CD4-positive, alpha-beta T cell treated with Interferon gamma for 1 hour (primary cell): ENCODE measurements around the gene ZNF669.
"Not testable (repeated sequence)": the region's sequence is repeated elsewhere in the genome, so short reads cannot be mapped to it uniquely, and the experiment has no call there.

Source experiments
- DNase-seq: peaks from one replicate; pipeline ENCODE4 v3.0.0-alpha.2; 2020

ZNF669 gene

DNA sequence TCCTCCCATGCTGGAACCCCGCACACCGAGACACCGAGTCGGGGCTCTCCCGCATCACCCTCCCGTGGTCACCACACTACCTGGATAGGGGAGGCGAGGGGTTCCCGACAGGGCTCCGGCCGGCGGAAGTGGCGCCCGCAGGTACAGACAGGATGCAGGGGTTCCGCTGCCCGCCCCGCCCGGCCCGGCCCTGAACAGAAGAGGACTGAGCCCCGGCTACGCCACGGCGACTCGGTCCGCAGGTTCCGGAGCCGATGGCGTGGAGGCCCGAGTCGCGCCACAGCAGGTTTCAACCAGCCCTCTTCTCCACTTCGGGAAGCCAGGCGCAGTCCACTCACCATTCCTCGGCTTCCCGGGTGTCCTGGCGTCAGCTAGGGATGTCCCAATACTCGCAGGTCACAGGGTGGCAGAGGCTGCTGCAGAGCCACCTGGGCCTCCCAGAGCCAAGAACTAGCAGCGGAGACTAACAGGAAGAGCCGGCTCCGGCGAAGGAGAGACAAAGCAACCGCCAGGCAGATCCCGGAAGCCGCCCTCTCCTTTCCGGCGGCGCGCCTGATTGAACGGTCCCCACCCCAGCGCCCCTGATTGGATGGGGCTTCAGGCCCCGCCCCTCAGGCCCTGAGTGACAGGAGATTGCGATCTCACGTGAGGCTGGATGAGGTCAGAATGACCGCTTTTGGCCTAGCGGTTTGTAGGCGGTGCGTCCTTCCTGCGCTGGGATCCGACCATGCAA lies at the start of gene ZNF669:
TSS of gene ZNF669 (minus strand) at position 498 of the 733 bp plus-strand sequence. CDS start at position 341, 157 bp downstream.
- DNase-seq, result peak; percentile 93

- no peak for DNase-seq
Measured at GRCh38 chr1:247147781-247148180, 43.6 kb upstream of the ZNF669 start.

DNA sequence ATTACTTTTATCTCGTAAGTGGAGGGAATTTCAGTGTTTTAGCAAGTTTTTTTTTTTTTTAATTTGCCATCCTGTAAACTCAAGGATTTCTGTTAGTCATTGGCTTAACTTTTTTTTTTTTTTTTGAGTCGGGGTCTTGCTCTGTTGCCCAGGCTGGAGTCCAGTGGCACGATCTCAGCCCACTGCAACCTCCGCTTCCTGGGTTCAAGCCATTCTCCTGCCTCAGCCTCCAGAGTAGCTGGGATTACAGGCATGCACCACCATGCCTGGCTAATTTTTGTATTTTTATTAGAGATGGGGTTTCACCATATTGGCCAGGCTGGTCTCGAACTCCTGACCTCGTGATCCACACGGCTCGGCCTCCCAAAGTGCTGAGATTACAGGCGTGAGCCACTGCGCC lies 43.0 kb upstream of the ZNF669 start:
- not testable (repeated sequence) for DNase-seq

DNA sequence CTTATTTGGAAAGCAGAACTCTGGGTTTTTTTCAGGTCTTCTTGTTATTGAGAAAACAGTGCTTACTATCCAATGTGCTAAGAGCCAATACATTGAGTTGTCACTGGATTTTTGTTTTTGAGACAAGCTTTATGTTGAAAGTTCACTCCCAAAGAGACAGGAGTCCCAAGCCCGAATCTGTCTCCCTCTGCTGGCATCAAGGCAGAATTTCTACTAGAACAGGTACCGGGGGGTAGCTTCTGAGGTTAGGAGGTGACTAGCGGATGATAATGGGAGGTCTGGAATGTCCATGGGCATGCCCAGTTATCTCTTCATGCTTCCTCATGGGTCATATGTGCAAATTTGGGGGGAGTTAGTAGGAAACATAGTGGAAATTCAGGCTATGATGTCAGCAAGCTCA lies 42.5 kb upstream of the ZNF669 start:
- no peak for DNase-seq

- DNase-seq, result no peak
Measured at GRCh38 chr1:247145279-247145678, 41.1 kb upstream of the ZNF669 start.

GRCh38 chr1:247139557-247139956 lies 35.4 kb upstream of the ZNF669 start:
- not testable (repeated sequence) for DNase-seq

DNA sequence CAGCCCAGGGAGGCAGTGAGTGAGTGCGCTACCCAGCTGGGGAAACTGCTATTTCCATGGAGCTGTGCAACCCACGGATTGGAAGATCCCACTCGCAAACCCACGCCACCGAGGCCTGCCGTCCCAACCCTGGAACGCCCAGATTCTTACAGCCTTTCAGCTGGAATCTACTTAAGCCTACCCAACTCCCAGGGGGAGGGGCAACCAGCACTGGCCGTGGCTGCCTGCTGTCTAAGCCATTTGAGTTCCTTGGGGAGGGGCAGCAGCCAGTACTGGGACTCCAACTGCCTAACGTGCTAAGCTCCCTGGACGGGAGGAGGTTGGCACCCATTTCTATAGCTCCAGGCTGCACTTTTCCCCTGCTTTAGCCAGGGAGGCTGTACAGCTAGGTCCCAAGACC lies 27.1 kb upstream of the ZNF669 start:
- DNase-seq, result no peak

- DNase-seq, result not testable (repeated sequence)
Measured at GRCh38 chr1:247127519-247128282, 23.5 kb upstream of the ZNF669 start.

GRCh38 chr1:247126601-247127000 lies 22.4 kb upstream of the ZNF669 start:
- DNase-seq, result not testable (repeated sequence)

- not testable (repeated sequence) for DNase-seq
Measured at GRCh38 chr1:247126166-247126565, 22.0 kb upstream of the ZNF669 start.

DNA sequence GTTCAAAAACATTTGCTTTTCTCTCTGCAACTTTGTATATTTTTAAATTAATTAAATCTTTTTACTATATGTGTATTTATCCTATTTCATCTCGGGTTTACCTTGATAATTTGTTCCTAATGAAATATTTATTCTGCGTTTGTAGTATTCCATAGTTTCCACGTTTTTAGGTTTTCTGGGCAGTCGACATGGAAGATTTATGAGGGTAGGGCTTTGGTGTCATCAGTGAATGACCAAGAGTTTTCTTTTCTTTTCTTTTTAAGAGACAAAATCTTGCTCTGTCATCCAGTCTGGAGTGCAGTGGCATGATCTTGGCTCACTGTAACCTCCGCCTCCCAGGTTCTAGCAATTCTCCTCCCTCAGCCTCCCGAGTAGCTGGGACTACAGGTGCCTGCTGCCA lies 17.2 kb upstream of the ZNF669 start:
- no peak for DNase-seq

DNA sequence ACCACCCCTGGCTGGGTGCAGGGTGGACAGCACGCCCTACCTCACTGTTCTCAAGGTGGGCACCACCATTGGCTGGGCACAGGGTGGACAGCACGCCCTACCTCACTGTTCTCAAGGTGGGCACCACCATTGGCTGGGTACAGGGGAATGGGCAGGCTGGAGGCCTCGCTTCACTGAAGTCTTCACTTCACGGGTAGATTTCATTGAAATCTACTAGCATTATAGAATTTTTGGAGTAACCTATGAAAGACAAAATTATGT lies 16.2 kb upstream of the ZNF669 start:
- DNase-seq, result not testable (repeated sequence)

GRCh38 chr1:247119600-247120407 lies 15.6 kb upstream of the ZNF669 start:
- no peak for DNase-seq

GRCh38 chr1:247118946-247119446 lies 14.8 kb upstream of the ZNF669 start:
- DNase-seq, result no peak

DNA sequence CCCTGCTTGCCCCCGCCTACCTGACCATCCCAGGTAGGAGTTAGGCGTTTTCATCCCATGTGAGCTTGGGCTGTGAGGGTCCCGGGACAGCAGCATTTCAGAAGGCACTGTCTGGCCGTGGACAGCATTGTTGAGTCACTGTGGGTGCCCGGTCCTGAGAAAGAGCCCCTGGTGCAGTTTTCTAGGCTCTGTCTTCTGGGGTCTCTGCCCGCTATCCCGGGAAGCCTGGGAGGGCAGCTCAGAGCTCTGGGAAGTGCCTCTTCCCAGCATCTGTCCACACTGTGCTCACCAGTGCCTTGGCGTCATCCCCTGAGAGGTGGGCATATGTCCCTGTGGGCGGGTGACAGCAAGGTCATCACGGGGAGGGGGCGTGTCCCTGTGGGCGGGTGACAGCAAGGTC lies 11.4 kb upstream of the ZNF669 start:
- DNase-seq, result no peak

DNA sequence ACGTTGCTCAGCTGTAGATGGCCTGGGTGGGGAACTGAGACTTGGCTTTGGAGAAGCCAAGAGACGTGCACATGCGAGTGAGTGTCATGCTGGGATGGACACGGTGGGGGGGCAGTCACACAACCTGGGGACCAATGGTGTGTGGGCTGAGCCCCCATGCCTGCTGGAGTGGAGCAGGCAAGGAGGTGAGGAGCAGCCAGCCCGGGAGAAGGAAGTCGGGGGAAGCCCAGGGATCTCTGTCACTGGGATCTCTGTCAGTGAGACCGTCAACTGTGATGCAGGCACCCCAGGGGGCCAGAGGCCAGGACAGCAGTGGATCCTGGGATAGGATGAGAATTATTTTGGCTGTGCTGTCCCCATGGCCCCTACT lies 11.0 kb upstream of the ZNF669 start:
- no peak for DNase-seq

- DNase-seq, result no peak
Measured at GRCh38 chr1:247114351-247115140, 10.4 kb upstream of the ZNF669 start.

DNA sequence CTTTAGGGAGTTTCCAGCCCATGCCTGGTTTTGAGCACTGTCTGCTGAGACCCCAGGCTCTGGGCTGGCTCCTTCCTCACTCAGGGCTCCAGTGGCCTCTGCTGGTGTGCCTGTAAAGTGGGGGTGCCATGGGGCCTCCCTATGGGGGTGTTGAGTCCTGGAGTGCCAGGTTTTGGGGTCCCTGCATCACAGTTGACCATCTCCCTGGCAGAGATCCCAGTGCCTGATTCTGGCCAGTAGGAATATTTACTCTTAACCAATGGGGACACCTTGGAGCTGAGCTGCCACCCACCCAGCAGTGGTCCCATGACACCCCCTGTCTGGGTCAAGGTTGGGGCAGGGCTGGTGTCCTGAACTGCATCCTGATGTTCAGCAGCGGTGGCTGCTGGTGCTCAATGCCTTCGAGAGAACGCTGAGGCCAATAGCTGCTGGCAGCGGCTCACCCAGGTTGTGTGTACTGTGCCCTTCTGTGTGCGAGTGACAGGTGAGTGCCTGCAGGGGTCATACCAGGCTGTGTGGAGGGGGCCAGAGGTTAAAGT lies 9.6 kb upstream of the ZNF669 start:
- no peak for DNase-seq

GRCh38 chr1:247113094-247113497 lies 8.9 kb upstream of the ZNF669 start:
- no peak for DNase-seq

- no peak for DNase-seq
Measured at GRCh38 chr1:247112479-247112781, 8.3 kb upstream of the ZNF669 start.

GRCh38 chr1:247111700-247112478 lies 7.7 kb upstream of the ZNF669 start:
- DNase-seq, result no peak

- DNase-seq, result no peak
Measured at GRCh38 chr1:247111259-247111699, 7.1 kb upstream of the ZNF669 start.
